Bronchial epithelial cell (primary cell): Measurements from ENCODE around the gene TTC13. TPM values are rescaled to one million over a fixed set of nuclear protein-coding genes. Genes with fewer than 3 reads are reported as not detected.

Experiments
- DNase-seq: peaks from one replicate; pipeline ENCODE4 v3.0.0-alpha.2; 2010; ENCODE audit warnings: low read depth
- FAIRE-seq: peaks from 2 replicates; lab custom pipeline; 2011; peaks lifted over from hg19 to GRCh38; lab: Jason Lieb, UNC
- H3K27me3 ChIP-seq: 2 replicates; pipeline ENCODE4 v1.5.1; 2011; ENCODE audit warnings: low read length; ENCODE audit not compliant: control insufficient read depth, insufficient read depth
- H3K36me3 ChIP-seq: 2 replicates; pipeline ENCODE4 v1.5.1; 2011; ENCODE audit warnings: low read length; ENCODE audit not compliant: control insufficient read depth, insufficient read depth
- H3K4me3 ChIP-seq: 2 replicates; pipeline ENCODE4 v1.5.1; 2011; ENCODE audit warnings: mild to moderate bottlenecking, low read depth, low read length, control low read depth
- CTCF ChIP-seq: IDR thresholded peaks from 2 replicates; pipeline ENCODE4 v1.5.1; 2011; ENCODE audit warnings: mild to moderate bottlenecking, moderate library complexity, low read length, control low read depth, inconsistent platforms; ENCODE audit not compliant: insufficient read depth, severe bottlenecking
- total RNA-seq: library from RNA; depleted of rRNA; stranded (reverse); fragments of >200 nt; gene quantifications from 2 replicates; pipeline ENCODE4 v1.2.1, GENCODE V29; 2014

The TTC13 gene
- total RNA-seq, 1 donor from 2014 or later = 8.7 TPM

GRCh38 chr1:230979389-230979716, 692 bp upstream of the TTC13 start:
- TF ChIP-seq CTCF = no peak
- DNase-seq = no peak
- no peak for FAIRE-seq
- Histone ChIP-seq H3K4me3 (peak overlapping the region; percentile 92), H3K36me3 (no peaks in the 10 kb centered on the region), H3K27me3 (no peaks in the 10 kb centered on the region)

DNA sequence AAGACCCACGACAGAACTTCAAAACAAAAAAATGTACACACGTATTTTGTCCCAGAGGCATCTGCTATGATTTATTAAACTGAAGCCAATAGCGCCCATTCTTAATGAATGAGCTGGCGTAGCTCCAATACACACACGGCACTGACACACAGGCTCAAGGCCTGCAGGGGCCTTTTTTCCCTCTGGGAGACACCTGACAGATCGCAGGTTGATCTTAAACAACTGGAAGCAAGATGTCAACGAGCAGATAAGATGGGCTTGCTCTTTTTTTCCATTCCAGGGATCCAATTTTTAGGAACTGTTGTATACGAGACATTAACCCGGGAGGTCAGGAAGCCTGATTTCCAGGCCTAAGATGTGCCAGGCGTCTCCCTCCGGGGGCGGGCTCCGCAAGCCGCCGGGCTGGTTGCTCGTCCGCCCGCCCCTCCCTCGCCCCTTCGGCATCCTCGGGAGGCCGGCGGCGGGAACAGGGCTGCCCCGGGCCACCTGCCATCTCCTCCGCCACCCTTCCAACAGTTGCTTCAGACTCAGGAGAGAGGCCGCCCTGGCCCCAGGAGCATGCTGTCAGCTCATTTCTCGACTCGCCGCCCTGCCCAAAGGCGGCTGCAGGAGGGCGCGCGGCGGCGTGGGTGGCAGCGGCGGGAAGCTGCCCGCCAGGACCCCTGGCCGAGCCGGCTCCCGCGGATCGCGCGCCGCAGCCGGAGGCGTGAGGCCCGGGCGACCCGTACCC, 735 bp downstream of the TTC13 start:
- DNase-seq (peak; percentile 48), FAIRE-seq (no peak)
- Histone ChIP-seq H3K27me3 (no peaks in the 10 kb centered on the region), H3K36me3 (no peaks in the 10 kb centered on the region), H3K4me3 (peak overlapping the region; percentile 92)
- no peak for TF ChIP-seq CTCF

- FAIRE-seq = no peak
Observed at GRCh38 chr1:230976825-230977747, 1.6 kb downstream of the TTC13 start.

DNA sequence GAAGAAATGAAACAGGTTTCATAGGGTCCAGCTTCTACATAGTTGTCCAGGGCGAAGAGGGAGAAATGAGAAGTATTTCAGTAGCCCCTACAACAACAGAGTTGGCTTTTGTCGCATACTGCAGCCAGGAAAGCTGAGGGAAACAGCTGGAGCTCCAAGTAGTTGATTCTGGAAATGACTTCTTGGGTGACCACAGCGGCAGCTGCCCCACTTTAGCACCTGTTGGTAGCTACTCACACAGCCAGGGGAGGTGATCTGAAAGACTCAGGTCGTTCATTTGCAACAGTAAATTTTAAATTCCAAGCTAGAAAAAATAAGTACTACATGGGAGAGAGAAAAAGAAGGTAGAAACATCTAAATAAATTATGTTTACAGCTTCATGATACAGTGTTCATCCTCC, 2.3 kb downstream of the TTC13 start:
- FAIRE-seq (no peak), DNase-seq (no peak)

More at GRCh38 chr1:230976825-230977747, 1.6 kb downstream of the TTC13 start:
- no peak for TF ChIP-seq CTCF
- H3K27me3 ChIP-seq = no peaks in the 10 kb centered on the region
- no peak overlapping the region for H3K4me3 ChIP-seq
- H3K36me3 ChIP-seq = no peaks in the 10 kb centered on the region
- DNase-seq = no peak

DNA sequence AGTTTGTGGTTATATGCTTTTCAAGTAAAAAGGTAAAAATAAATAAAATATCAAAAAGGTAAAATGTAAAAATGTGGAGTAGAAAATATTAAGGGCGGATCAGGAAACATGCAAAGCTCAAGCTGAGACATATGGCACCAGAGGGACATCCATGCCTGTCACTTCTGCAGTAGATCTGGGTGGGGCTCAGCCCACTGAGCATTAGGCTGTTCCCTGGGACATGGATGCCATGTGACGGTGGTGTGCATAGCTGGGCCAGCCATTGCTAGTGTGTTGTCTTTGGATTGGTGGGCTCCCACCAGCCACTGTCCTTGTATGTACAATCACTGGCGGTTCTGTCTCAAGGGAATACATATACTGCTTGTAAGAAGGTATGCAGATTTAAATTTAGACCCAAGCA, 3.0 kb downstream of the TTC13 start:
- Histone ChIP-seq H3K4me3 (no peak overlapping the region), H3K27me3 (no peaks in the 10 kb centered on the region), H3K36me3 (no peaks in the 10 kb centered on the region)
- DNase-seq = no peak
- no peak for FAIRE-seq
- no peak for TF ChIP-seq CTCF

More for the DNA sequence above, 2.3 kb downstream of the TTC13 start:
- H3K36me3 ChIP-seq = no peaks in the 10 kb centered on the region
- no peaks in the 10 kb centered on the region for H3K27me3 ChIP-seq
- no peak for TF ChIP-seq CTCF
- H3K4me3 ChIP-seq = no peak overlapping the region
